GM12864 (cell line): ENCODE data around the gene ZDHHC9.

ENCODE experiments used
- DNase-seq: peaks from one replicate; pipeline ENCODE4 v3.0.0-alpha.2; 2011; ENCODE audit warnings: low read depth
- H3K4me3 ChIP-seq: 2 replicates; pipeline ENCODE4 v1.5.1; 2011; ENCODE audit warnings: mild to moderate bottlenecking, low read depth, low read length, control low read depth
- TF ChIP-seq, protein P1 (sequence below): IDR thresholded peaks from 2 replicates; pipeline ENCODE4 v1.5.1; 2011; ENCODE audit warnings: low read depth, mild to moderate bottlenecking, moderate library complexity, low read length, control low read depth, inconsistent platforms; ENCODE audit errors: missing control alignments

Gene ZDHHC9

GRCh38 chrX:129833153-129833990 lies 10.3 kb downstream of the ZDHHC9 start:
- DNase-seq = no peak
- no peak overlapping the region for H3K4me3 ChIP-seq
- TF ChIP-seq, protein P1, sequence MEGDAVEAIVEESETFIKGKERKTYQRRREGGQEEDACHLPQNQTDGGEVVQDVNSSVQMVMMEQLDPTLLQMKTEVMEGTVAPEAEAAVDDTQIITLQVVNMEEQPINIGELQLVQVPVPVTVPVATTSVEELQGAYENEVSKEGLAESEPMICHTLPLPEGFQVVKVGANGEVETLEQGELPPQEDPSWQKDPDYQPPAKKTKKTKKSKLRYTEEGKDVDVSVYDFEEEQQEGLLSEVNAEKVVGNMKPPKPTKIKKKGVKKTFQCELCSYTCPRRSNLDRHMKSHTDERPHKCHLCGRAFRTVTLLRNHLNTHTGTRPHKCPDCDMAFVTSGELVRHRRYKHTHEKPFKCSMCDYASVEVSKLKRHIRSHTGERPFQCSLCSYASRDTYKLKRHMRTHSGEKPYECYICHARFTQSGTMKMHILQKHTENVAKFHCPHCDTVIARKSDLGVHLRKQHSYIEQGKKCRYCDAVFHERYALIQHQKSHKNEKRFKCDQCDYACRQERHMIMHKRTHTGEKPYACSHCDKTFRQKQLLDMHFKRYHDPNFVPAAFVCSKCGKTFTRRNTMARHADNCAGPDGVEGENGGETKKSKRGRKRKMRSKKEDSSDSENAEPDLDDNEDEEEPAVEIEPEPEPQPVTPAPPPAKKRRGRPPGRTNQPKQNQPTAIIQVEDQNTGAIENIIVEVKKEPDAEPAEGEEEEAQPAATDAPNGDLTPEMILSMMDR = no peak

DNA sequence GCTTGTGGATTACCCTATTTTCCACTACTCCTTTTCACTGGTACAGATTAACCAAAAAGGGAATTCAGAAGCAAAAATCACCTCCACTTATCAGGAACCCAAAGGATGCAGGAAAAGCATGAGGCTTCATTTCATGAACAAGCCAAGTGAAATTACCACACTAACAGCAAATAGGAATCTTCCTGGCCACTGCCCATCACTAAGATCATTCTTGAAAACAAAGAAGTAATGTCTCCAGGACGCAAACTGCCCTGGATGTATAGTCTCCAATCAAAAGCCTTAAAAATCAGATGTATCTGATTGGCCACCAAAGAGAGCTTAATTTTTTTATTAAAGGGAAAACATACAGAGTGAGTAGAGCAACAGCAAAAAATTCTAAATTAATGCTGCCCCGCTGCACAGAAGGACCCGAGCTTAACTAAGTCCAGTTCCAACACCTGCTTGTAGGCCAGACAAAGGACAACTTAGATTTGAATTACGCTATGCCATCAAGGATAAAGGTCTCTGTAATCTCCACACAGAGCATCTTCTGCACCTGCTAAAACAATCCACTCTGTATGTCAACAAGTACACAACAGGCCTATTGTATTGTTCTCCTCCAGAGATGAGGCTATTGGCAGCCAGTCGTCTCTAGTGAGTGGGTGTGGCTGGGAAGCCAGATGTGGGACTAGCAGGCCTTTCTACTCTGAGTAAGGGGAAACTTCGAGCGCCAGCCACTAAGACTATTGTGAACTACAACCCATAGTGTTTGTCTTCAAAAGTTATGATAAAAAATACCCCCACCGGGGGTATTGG lies 12.4 kb downstream of the ZDHHC9 start:
- TF ChIP-seq, protein P1 = no peak
- H3K4me3 ChIP-seq = no peak overlapping the region
- no peak for DNase-seq

- TF ChIP-seq, protein P1 = no peak
- DNase-seq = no peak
- H3K4me3 ChIP-seq = no peak overlapping the region
Measured at GRCh38 chrX:129830494-129830893, 13.2 kb downstream of the ZDHHC9 start.

DNA sequence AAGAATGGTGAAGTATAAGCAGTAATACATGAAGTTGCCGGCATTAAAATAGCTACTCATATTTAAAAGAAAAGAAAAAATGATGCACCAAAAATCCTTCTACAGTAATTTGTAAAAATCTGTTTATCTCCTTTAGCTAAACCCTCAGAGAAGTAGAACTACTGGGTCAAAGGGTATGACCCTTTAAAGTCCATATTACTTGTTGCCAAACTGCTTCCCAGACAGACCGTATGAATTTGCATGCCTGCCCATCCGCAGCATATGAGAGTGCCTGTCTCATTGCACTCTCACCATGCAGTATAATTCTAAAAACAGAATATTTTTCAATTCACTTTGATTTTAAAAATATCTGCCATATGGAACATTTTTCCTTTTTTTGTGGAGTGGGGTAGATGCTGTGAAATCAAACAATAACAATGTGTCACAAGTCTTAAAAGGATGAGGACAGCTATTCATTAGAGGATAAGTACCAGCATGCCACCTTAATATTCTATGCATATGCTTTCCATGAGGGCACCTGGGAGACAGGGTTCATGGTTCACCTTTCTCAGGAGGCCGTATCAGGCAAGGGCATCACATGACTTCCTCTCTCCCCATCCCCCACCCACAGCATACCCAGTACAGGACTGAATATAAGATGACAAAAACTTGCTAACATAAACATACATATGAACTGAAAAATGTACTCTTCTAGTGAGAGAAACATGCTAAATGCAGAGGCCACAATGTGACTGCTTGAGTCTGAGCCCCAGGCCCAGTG lies 17.8 kb downstream of the ZDHHC9 start:
- TF ChIP-seq, protein P1 = no peak
- H3K4me3 ChIP-seq = no peak overlapping the region
- DNase-seq = no peak

DNA sequence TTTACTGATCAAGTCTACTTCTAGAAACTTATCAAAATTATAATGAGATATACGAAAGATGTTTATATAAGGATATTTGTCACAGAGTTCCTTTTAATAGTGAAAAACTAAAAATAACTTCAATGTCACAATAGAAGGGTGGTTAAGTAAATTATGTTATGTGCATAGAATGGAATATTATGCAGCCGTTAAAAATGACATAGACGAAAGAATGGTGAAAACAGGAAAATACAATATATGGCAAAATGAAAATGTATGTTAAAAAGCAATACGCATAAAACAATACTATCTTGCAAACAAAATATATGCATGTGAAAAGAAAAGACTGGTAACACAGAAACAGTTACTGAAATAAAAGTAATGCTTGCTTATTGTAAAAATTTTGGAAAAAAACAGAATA lies 19.1 kb downstream of the ZDHHC9 start:
- H3K4me3 ChIP-seq = no peak overlapping the region
- DNase-seq = no peak
- TF ChIP-seq, protein P1 = no peak

DNA sequence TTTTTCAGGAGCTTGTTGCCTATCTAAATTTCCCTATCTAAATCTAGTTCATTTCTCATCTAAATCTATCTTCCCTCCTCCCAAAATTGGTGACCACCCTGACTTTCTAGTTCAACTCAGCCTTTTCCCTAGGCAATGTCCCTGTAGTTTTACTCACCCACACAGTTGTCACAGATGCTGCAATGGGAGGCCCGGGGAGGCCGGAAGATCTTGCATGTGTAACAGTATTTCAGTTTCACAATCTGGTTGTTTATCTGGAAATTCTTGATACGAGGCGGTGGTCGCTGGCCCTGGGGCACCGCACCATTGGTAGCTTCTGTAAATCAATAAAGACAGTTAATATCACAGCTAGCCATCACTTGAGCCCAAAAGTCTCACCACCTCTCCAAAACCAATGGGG lies 20.2 kb downstream of the ZDHHC9 start:
- TF ChIP-seq, protein P1 = no peak
- H3K4me3 ChIP-seq = no peak overlapping the region
- DNase-seq = no peak
